Astrocyte of the cerebellum (primary cell): ENCODE results near the gene TRAF2.

Experiments used
- DNase-seq: peaks from one replicate; pipeline ENCODE4 v3.0.0-alpha.2; 2011; ENCODE audit warnings: low read depth
- H3K4me3 ChIP-seq: 2 replicates; pipeline ENCODE4 v1.5.1; 2011; ENCODE audit warnings: mild to moderate bottlenecking, low read depth, low read length, moderate library complexity
- CTCF ChIP-seq: IDR thresholded peaks from 2 replicates; pipeline ENCODE4 v1.5.1; 2012; ENCODE audit warnings: low read length, low read depth, moderate library complexity, mild to moderate bottlenecking; ENCODE audit errors: missing control alignments
- in situ Hi-C: cut with HindIII; loops from 2 replicates; pipeline ENCODE4 v1.10.0; 2017; ENCODE audit warnings: low sequenced_read_pairs

The TRAF2 gene

GRCh38 chr9:136844761-136845464, 41.4 kb upstream of the TRAF2 start:
- no peak for DNase-seq
- H3K4me3 ChIP-seq, result no peak overlapping the region
- in situ Hi-C loops, result no loop called here
- TF ChIP-seq CTCF, result no peak

GRCh38 chr9:136845465-136846260, 40.7 kb upstream of the TRAF2 start:
- no peak overlapping the region for H3K4me3 ChIP-seq
- DNase-seq, result no peak
- no peak for TF ChIP-seq CTCF
- in situ Hi-C loops, result no loop called here

DNA sequence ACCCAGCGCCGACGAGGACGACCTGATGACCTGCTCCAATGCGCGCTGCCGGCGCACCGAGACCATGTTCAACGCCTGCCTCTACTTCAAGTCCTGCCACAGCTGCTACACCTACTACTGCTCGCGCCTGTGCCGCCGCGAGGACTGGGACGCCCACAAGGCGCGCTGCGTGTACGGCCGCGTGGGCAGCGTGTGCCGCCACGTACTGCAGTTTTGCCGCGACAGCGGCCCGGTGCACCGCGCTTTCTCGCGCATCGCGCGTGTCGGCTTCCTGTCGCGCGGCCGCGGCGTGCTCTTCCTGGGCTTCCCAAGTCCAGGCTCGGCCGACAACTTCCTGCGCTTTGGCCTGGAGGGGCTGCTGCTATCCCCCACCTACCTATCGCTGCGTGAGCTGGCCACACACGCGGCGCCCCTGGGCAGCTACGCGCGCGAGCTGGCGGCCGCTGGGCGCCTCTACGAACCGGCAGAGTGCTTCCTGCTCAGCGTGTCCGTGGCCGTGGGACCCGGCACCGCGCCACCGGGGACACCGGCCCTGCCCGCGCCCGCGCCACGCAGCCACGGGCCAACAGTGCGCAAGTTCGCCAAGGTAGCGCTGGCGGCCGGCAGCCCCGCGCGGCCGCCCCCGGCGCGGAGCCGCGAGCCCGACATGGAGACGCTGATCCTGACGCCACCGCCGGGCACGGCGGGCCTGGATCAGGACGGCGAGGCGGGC, 39.8 kb upstream of the TRAF2 start:
- H3K4me3 ChIP-seq, result no peak overlapping the region
- no peak for TF ChIP-seq CTCF
- no peak for DNase-seq
- in situ Hi-C loops, result no loop called here

DNA sequence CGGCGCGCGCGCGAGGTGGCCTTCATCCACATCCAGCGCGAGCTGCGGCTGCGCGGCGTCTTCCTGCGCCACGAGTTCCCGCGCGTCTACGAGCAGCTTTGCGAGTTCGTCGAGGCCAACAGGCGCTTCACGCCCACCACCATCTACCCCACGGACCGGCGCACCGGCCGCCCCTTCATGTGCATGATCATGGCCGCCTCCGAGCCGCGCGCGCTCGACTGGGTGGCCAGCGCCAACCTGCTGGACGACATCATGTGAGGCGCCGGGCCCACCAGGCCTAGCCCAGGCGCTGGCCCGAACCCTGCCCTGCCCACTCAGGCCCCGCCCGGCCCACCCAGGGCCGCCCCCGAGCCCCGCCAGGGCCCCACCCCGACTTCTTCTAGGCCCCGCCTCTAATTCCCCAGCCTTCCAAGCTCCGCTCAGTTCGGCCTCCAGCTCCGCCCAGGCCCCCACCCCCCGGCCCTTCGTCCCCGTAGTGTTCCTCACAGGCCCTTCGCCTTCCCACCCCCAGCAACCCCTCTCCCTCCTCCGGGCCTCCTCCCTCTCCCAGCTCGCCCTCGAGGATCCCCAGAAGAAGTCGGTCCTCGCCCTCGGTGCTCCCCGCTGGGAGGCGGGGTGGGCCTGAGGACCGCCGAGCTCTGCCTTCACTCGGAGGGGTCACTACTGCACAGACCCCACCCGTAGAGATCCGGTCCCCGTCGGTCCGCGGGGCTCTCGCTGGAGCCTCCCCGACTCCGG, 39.1 kb upstream of the TRAF2 start:
- H3K4me3 ChIP-seq, result peak overlapping the region; percentile 70
- no peak for DNase-seq
- in situ Hi-C loops, result no loop called here
- no peak for TF ChIP-seq CTCF

DNA sequence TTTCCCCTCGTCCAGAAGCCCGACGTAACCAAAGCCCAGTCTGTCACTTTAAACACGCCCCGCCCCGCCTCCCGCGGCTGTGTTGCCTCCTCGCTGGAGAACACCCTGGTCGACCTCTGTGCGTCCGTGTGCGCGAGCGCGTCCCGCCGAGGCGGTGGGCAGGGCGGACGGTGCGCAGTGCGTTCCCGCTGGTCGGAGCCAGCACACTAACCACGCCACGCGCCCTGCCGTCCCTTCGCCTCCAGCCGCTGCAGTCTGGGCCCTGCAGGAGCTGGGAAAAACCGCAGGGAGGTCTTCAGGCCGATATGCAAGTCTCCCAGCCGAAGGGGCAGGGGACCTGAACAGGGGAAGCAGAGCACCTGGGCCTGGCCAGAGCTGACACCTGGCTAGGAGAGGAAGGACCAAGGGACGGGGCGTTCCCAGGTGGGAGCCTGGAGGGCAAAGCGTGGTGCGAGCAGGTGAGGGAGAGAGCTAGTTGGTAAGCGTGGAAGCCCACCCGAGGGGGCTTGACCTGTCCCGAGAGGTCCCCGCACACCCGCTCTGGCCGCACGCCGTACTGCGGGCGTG, 38.4 kb upstream of the TRAF2 start:
- in situ Hi-C loops, result no loop called here
- TF ChIP-seq CTCF, result no peak
- DNase-seq, result no peak
- peak overlapping the region; percentile 70 for H3K4me3 ChIP-seq
